GM12873 (cell line): ENCODE results near the gene USH1C.
A peak's percentile ranks its signal among the peaks of the same experiment; 100 is the strongest.

Experiments
- TF ChIP-seq, protein P1 (sequence below): IDR thresholded peaks from 2 replicates; pipeline ENCODE4 v1.5.1; 2012; ENCODE audit warnings: low read depth, mild to moderate bottlenecking, moderate library complexity, low read length, control low read depth; ENCODE audit not compliant: insufficient read depth; ENCODE audit errors: missing control alignments

The USH1C gene

DNA sequence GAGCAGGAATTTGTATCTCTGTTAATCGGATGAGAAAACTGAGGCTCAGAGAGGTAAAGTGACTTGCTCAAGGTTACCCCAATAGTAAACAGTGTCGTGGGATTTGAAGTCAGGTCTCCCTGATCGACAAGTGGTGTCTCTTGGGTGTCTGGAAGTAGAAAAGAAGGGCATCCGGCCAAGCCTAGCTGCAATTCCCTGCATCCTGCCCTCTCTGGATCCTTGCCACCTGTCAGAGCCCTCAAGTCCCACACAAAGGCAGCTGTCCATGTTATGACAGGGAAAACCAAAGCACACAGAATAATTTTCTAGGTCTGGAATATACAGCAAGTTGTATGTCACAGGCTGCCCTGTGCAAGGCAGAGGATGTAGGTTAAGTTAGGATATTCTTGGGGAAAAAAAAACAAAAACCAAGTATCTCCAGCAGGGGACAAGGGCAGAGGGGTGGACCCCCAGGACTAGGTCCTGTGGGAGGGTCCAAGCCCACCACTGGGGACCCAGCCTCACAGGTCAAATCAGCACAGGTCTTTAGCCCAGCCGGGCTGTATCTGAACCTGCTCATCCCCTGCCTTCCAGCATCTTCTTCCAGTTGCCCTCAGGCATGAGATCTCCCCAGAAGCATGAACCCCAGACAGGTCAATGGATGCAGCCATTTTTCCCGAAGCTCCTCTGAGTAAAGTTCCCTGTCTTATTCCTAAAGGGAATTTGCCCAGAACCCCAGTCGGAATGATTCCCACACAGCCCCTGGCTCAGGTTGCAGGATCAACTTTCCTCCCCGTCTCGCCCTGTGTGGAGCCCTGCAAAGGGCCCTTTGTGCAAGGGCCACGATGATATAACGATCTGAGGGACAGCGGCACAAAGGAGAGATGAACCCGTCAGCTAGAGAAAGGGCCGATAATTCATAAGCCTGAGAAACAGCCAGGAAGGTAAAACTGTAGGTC, 15.0 kb downstream of the USH1C start:
- TF ChIP-seq, protein P1, sequence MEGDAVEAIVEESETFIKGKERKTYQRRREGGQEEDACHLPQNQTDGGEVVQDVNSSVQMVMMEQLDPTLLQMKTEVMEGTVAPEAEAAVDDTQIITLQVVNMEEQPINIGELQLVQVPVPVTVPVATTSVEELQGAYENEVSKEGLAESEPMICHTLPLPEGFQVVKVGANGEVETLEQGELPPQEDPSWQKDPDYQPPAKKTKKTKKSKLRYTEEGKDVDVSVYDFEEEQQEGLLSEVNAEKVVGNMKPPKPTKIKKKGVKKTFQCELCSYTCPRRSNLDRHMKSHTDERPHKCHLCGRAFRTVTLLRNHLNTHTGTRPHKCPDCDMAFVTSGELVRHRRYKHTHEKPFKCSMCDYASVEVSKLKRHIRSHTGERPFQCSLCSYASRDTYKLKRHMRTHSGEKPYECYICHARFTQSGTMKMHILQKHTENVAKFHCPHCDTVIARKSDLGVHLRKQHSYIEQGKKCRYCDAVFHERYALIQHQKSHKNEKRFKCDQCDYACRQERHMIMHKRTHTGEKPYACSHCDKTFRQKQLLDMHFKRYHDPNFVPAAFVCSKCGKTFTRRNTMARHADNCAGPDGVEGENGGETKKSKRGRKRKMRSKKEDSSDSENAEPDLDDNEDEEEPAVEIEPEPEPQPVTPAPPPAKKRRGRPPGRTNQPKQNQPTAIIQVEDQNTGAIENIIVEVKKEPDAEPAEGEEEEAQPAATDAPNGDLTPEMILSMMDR, result no peak

DNA sequence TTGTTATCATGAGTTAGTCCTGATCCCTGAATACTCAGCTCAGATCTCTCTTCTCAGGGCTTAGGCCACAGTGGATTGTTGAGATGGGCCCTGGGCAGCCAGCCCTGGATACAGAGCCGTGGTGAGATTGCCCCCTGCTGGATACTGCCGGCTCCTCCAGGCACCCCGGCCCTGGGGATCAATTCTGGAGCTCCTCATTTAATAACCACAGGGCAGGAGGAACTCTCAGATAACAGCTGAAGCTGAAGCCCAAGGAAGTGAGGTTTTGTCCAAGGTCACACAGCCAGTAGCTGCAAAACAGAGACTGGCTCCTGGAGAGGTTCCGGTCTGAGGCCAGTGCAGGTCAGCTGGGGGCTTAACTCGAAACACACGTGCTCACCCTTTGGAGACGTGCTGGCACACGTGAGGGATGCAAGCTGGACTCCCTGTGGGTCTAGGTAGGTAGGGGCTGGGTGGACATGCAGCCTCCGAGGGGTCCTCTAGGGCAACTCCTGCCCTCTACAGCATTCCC, 16.0 kb downstream of the USH1C start:
- TF ChIP-seq, protein P1, result peak; percentile 77

DNA sequence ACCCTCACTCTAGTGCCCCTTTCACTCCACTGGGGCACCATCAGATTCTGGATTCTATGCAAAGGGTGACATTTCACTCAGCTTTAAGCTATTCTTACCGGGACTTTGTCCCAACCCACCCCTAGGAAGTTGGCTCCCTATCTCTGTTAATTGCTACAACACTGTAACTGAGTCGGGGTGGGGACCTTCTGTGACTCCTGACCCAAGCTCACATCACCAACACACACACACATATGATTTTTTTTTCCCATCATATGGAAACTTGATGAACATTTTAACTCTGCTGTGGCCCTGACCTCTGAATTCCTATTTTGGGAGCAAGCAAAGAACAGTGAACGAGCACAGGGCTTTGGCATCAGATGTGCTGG, 16.6 kb downstream of the USH1C start:
- TF ChIP-seq, protein P1, result no peak

DNA sequence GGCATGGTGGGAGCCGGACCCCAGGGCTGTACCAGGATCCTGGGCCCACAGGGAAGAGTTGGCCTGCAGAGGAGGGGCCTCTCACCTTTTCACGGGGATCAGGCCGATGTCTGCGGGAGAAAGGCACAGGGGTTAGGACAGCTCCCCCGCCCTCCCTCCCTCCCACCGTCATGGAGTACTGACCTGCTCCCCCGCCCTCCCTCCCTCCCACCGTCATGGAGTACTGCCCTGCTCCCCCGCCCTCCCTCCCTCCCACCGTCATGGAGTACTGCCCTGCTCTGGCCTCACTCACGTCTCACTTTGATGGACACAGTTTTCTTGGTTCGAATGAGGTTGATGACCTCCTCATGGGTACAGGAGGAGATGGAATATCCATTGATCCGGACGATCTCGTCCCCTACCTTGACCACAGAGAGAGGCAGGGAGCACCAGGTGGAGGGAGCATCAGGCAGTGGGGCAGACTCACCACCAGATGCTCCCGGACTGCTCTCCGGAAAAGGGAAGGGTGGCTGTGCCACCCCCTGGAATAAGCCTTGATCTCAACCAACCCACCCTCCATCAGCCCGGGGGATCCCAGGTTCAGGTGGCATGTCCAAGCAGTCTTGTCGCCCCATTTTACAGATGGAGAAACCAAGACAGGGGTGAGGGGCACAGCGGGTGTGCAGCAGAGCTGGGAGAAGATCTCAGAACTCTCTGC, 17.1 kb downstream of the USH1C start:
- TF ChIP-seq, protein P1, result no peak

DNA sequence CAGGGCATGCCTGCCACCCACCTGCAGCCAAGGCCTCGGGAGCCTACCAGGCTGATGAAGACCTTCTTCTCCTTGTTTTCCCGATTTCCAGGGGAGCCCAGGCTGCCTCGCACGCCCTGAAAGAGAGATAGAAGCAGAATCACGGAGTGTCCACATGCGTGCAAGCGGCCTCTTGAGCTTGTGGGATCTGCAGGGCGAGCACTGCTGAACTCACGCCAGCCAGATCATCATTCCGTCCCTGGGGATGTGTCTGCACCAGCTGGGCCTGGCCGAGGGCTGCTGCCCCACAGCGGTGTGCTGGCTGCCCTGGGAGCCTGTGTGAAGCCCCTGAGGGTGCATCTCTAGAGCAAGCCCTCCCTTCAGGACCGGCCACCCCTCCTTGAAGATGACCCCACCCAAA, 17.9 kb downstream of the USH1C start:
- TF ChIP-seq, protein P1, result no peak

DNA sequence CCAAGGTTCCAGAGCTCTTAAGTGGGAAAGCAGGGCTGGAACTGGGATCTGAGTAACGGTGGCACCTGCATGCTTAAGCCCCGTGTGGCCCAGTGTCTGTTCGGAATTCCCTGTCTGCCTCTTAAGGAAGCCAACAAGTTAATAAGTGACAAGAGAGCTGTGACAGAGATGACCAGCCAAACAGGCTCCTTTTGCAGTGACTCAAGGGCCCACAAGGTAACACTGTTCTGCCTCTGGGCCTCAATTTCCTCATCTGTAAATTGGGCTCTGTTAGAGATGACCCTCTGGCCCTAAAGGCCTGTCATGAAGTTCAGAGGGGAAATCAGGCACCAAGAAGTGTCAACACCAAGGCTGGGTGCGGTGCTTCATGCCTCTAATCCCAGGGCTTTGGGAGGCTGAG, 18.6 kb downstream of the USH1C start:
- TF ChIP-seq, protein P1, result no peak

DNA sequence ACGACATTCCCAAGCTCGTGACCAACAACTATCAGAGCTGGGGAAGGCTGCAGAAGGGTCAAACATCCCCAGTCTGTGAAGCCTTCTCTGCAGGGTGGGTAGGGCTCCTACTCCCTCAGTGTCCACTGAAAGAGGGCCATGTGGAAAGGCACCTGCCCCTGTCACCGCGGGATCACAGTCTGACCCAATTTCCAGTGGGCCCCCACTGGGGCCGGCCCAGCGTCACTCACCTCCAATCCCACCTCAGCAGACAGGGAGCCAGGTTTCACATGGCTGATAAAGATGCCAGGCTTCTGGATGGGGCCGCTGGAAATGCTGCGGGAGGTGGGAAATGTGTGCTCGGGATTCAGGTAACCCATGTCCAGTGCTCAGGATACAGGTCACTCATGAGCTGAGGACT, 20.0 kb downstream of the USH1C start:
- TF ChIP-seq, protein P1, result no peak
